Mucosa of gallbladder (tissue), 1 donor: Measurements from ENCODE around the gene TNNI3. TPM values are rescaled to one million over a fixed set of nuclear protein-coding genes. Genes with fewer than 3 reads are reported as not detected.
A peak's percentile ranks its signal among the peaks of the same experiment; 100 is the strongest.

Source experiments
- DNase-seq: peaks from one replicate; pipeline ENCODE4 v3.0.0-alpha.2; 2020; ENCODE audit warnings: low spot score
- total RNA-seq: library from RNA; stranded (reverse); gene quantifications from one replicate; pipeline ENCODE4 v1.2.1, GENCODE V29; 2021
- donor health status: DM: no; HTN: no; CAD: no.

Gene TNNI3
- total RNA-seq, 1 donor from 2014 or later, result not detected

GRCh38 chr19:55147545-55148251 lies 9.8 kb downstream of the TNNI3 start:
- no peak for DNase-seq

GRCh38 chr19:55146705-55147273 lies 10.7 kb downstream of the TNNI3 start:
- no peak for DNase-seq

GRCh38 chr19:55146078-55146704 lies 11.3 kb downstream of the TNNI3 start:
- no peak for DNase-seq

DNA sequence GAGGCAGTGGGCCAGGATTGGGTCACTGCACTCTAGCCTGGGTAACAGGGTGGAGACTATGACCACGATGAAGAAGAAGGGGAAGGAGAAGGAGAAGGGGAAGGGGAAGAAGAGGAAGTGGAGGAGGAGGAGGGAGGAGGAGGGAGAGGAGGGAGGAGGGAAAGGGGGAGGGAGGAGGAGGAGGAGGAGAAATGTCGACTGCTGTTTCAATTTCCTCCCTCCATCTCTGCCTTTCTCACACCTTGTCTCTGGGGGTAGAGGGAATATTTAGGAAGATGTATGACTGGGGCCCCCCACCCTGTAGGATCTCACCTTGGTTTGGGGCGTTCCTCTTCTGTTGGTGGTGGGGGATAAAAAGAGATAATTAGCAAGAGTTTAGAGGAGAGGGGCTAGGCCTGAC lies 12.3 kb downstream of the TNNI3 start:
- DNase-seq, result no peak

- DNase-seq, result no peak
Measured at GRCh38 chr19:55141696-55142095, 15.8 kb downstream of the TNNI3 start.

DNA sequence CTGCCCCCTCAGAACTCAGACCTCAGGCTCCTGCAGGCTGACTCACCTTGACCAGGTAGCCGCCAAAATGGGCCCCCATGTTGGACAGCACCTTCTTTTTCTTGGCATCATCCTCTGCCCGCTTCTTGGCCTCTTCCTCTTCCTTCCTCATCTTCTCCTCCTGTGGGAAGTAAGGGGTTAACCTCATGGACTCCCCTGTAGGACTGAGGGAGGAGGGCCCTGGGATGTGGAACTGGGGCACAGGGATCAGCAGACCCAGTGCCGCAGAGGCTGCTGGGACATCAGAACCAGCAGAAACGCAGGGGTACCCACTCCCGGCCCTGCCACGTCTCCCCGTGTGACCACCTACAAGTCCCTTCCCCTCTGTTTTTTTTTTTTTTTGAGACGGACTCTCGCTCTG lies 19.6 kb downstream of the TNNI3 start:
- DNase-seq, result no peak

DNA sequence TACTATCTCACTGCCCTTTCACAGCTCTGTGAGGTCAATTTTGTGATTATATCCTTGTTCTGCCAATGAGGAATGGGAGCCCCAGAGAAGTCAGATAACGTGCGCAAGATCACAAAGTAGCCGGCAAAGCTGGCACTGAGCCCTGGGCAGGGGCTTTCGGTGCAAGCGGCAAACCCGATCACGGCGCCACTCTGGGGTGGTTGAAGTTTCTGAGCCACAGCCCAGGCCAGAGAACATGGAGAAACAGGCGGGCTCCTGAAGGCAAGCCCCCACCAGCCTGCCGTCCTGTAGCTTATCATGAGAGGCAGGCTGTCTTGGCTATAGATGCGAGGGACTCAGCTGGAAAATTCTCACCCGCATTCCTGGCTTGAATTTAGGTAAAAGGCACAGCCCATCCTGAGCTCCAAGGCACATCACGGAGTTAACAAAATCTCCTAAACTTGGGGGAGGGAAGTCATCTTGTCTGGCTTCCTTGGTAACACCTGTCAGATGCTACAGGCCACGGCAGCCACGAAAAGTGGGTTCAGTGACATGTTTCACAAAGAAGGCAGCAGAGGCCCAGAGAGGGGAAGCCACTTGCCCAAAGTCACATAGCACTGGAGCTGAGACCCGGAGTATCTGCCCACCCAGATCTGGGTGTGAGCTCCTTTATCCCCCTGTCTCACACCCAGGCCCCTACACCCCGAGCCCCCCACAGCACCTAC lies 21.0 kb downstream of the TNNI3 start:
- DNase-seq, result no peak

GRCh38 chr19:55134736-55135135 lies 22.8 kb downstream of the TNNI3 start:
- no peak for DNase-seq

DNA sequence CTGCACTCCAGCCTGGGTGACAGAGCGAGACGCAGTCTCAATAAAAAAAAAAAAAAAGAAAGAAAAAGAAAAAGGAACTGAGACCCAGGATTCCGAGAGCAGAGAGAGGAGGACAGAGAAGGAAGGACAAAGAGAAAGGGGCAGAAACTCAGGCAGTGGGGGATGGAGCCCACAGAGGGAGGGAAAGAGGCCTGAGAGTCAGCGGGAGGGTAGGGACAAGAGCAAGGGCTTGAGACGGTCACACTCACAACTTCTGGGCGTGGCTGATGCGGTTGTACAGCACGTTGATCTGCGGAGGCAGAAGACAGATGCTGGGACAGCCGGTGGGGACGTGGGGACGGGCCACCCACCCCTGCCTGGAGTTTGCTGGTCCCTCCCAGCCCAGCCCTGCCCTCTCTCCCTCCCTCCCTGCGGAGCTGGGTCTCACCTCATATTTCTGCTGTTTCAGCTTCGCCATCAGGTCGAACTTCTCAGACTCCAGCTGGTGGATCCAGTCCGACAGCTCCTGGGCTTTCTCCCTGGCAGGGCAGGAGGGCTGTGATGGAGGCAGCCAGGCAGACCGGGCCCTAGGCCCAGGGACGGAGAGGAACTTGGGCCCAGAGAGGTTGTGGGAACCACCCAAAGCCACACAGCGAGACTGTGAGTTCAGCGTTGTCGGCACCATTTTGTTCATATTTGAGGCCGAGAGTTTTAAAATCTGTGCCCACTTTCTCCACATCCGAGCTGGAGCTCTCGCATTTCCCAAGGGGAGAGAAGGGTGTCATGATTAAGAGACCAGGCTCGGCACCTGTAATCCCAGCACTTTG lies 23.7 kb downstream of the TNNI3 start:
- no peak for DNase-seq

- DNase-seq, result no peak
Measured at GRCh38 chr19:55132453-55133129, 24.9 kb downstream of the TNNI3 start.

DNA sequence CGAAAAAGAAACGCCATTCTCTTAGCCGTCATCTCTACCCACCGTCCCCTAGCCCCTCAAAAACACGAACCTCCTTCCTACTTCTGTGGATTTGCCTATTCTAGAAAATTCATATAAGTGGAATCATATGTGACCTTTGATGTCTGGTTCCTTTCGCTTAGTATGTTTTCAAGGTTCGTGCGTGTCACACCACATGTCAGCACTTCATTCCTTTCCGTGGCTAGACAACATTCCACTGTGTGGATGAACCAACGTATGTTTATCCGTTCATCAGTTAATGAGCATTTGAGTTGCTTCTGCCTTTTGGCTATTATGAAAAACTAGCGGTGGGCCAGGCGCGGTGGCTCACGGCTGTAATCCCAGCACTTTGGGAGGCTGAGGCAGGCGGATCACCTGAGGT lies 26.1 kb downstream of the TNNI3 start:
- DNase-seq, result no peak

DNA sequence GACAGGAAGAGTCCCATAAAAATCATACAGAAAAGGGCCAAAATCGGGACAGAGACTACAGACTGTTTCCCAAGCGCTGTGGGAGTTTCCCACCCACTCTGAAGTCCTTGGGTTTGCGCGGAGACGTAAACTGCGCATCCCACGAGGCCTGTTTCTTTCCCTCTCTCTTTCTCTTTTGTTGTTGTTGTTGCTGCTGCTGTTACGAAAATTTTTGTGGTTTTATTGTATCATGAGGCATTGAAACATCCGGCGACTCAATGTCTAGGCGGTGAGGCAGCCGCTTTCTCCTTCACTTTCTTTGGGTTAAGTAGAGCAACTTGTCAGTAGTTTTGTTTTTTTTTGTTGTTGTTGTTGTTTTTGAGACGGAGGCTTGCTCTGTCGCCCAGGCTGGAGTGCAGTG lies 38.5 kb downstream of the TNNI3 start:
- DNase-seq, result no peak

GRCh38 chr19:55118401-55118991 lies 39.0 kb downstream of the TNNI3 start:
- peak; percentile 45 for DNase-seq

DNA sequence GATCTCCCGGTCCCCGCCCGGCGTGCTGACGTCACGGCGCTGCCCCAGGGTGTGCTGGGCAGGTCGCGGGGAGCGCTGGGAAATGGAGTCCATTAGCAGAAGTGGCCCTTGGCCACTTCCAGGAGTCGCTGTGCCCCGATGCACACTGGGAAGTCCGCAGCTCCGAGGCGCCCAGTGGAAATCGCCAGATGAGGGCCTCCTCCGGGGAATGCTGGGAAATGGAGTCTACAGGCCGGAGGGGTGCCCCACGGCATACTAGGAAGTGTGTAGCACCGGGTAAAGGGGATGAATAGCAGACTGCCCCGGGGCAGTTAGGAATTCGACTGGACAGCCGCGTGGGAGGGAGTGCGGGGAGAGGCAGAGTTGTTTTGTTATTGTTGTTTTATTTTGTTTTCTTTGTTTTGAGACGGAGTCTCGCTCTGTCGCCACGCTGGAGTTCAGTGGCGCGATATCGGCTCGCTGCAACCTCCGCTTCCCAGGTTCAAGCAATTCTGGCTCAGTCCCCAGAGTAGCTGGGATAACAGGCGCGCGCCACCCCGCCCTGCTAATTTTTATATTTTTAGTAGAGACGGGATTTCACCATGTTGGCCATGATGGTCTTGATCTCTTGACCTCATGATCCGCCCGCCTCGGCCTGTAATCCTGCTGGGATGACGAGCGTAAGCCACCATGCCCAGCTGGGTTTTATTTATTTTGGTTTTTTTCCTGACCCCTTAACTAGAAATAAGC lies 39.7 kb downstream of the TNNI3 start:
- DNase-seq, result peak; percentile 99

DNA sequence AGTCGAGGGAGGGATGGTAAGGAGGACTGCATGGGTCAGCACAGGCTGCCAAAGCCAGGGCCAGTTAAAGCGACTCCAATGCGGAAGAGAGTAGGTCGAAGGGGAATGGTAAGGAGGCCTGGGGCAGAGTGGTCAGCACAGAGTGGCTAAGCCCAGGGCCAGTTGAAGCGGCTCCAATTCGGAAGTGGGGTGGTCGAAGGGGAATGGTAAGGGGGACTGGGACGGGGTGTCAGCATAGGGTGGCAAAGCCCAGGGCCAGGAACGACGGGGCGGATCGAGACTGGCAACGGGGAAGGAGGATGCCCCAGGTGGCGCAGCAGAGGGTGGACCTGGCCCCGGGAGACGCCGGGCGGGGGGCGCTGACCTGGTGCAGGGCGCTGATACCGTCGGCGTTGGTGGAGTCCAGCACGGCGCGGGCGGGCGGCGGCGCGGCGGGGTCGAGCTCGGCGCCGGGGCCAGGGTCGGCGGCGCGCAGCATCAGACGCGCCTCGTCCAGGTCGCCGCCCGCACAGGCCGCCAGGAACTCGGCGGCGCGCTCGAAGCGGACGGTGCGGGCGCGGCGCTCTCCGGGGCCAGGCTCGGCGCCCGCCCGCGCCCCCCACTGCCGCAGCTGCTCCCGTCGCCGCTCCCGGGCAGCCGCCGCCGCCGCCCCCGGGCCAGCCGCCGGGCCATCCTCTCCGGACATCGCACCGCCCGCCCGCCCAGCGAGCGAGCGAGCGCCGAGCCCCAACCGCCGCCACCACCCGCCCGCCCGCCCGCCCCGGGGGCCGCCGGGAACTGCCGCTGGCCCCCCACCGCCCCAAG lies 40.5 kb downstream of the TNNI3 start, which contains the start of gene PPP1R12C:
Gene PPP1R12C, minus strand, starts transcription at position 779 of the 804 bp plus-strand sequence. Its CDS starts 94 bp downstream, at position 685.
- DNase-seq, result no peak

DNA sequence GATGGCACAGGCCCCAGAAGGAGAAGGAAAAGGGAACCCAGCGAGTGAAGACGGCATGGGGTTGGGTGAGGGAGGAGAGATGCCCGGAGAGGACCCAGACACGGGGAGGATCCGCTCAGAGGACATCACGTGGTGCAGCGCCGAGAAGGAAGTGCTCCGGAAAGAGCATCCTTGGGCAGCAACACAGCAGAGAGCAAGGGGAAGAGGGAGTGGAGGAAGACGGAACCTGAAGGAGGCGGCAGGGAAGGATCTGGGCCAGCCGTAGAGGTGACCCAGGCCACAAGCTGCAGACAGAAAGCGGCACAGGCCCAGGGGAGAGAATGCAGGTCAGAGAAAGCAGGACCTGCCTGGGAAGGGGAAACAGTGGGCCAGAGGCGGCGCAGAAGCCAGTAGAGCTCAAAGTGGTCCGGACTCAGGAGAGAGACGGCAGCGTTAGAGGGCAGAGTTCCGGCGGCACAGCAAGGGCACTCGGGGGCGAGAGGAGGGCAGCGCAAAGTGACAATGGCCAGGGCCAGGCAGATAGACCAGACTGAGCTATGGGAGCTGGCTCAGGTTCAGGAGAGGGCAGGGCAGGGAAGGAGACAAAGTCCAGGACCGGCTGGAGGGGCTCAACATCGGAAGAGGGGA lies 41.2 kb downstream of the TNNI3 start:
- peak; percentile 67 for DNase-seq

DNA sequence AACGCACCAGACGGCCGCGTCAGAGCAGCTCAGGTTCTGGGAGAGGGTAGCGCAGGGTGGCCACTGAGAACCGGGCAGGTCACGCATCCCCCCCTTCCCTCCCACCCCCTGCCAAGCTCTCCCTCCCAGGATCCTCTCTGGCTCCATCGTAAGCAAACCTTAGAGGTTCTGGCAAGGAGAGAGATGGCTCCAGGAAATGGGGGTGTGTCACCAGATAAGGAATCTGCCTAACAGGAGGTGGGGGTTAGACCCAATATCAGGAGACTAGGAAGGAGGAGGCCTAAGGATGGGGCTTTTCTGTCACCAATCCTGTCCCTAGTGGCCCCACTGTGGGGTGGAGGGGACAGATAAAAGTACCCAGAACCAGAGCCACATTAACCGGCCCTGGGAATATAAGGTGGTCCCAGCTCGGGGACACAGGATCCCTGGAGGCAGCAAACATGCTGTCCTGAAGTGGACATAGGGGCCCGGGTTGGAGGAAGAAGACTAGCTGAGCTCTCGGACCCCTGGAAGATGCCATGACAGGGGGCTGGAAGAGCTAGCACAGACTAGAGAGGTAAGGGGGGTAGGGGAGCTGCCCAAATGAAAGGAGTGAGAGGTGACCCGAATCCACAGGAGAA lies 42.0 kb downstream of the TNNI3 start:
- DNase-seq, result no peak

- DNase-seq, result no peak
Measured at GRCh38 chr19:55114566-55115145, 42.9 kb downstream of the TNNI3 start.
